ENCODE measurements around the gene GLB1L3.
"Not testable (repeated sequence)": the region's sequence is repeated elsewhere in the genome, so short reads cannot be mapped to it uniquely, and the experiment has no call there.

GLB1L3 gene

DNA sequence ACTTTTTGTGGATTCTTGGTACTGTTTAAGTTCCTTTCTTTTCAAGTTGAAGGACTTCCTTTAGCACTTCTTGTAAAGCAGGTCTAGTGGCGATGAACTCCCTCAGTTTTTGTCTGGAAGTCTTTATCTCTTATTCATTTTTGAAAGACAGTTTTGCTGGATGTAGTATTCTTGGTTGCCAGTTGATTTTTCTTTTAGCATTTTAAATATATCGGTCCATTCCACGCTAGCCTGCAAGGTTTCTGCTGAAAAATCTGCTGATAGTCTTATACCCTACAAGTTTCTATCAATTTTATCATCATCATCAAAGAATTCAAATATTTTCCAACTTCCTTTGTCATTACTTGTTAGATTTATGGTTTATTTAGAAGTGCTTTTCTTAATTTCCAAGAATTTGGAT, 40.9 kb downstream of the GLB1L3 start:
- no peak for DNase-seq

- not testable (repeated sequence) for DNase-seq
Observed at GRCh38 chr11:134321373-134321772, 45.2 kb downstream of the GLB1L3 start.

GRCh38 chr11:134322553-134322952, 46.4 kb downstream of the GLB1L3 start:
- DNase-seq = no peak

GRCh38 chr11:134328433-134328832, 52.3 kb downstream of the GLB1L3 start:
- DNase-seq = no peak

DNA sequence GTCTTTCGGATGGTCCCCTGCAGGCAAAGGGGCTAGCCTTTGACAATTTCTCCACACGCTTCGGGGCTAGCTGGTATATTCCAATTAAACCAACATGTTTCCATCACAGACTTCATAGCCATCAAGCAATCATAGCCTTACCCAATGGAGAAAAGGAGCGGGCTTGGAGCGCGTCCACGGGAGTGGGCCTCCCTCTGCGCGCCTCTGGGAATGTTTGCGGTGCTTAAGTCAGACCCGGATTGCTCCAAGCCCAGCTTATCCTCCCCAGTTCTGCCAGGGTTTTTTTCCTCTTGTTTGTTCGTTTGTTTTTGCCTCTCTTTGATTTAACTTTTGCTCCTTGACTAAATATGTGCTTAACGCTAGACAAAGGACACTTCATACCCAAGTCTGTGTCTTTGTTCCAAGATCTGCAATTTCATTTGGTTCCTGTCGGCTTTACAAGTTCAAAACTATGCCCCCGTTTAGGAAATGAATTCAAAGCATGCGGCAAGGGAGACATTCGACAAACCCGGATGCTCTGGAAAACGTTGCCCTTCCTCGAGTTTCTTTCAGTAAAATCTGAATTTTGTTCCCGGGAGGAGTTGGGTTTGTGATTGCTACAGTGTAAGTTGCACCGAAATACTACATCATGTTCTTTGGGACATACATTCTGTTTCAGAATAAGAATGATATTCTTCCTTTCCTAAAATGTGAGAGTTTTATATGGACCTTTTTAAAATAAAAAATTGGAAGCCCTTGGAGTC, 54.6 kb downstream of the GLB1L3 start:
- DNase-seq = no peak

DNA sequence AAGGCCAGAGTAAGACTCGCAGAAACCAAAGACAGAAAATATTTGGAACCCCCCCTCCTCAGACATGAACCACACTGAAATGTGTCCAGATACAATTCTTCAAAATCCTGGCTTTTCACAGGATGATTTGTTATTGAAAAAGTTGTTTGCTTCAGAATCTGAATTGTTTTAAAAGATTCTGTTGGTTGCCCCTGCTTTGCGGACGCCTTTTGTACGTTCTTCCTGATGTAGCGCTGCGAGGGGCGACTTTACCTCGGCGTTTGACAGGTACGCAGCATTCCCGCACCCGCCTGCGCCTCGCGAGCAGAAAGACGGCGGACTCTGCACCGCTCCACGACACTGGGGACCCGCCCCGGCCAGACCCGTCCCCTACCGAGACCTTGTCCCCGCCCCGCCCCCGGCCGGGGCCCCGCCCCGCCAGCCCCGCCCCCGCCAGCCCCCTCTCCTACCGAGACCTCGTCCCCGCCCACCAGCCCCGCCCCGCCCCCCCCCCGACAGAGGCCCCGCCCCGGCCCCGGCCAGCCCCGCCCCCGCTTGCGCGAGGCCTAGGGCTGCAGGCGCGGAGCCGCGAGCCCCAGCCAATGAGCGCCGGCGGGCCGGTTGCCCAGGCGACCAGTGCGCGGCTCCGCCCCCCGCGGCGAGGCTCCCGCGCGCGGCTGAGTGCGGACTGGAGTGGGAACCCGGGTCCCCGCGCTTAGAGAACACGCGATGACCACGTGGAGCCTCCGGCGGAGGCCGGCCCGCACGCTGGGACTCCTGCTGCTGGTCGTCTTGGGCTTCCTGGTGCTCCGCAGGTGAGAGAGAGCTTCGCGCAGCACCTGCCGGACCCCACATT, 55.4 kb downstream of the GLB1L3 start, which contains the start of gene GLB1L2:
Gene GLB1L2 (plus strand): TSS at position 635 of the 835 bp plus-strand sequence. CDS start 74 bp downstream, at position 709.
- DNase-seq = no peak

DNA sequence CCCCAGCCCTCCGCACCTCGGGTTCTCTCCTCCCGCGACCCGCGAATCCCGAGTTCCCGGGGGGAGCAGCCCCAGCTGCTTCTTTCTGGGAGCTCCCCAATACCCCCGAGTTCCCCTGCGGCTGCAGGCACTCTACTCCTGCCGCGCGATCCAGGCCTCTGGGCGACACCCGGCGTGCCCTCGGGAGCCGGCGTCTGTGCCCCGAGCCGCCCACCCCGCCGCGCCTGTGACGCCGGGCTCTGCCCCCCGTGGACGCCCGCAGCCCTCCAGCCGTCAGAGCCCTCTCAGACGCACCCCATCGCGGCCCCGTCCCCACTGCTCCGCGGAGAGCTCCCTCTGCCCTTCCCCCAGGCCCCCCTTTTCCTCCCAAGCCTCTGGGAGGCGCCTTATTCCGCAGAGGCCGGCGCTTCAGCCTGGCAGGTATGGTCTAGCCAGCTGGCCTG, 56.0 kb downstream of the GLB1L3 start:
- DNase-seq = no peak

DNA sequence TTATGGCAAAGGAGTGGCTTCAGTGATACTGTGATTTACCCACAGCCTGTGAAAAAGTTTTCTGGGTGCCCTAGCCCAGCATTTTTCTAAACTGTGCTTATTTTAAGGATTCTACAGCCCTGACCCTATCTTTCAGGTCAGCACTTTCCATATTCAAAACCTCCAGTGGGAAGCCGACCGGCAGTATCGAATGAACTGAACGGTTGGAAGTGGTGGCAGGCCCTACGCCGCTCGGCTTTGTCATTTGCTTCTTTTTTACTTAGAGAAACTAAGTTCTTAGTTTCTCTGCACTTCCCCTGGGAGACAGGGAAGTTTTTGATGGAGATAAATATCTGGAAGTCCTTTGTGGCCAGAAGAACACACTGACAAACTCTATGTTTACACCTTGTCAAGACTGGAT, 56.6 kb downstream of the GLB1L3 start:
- DNase-seq = no peak

- no peak for DNase-seq
Observed at GRCh38 chr11:134333312-134333711, 57.1 kb downstream of the GLB1L3 start.

- DNase-seq = no peak
Observed at GRCh38 chr11:134333946-134334345, 57.8 kb downstream of the GLB1L3 start.

GRCh38 chr11:134334796-134335571, 58.8 kb downstream of the GLB1L3 start:
- no peak for DNase-seq

DNA sequence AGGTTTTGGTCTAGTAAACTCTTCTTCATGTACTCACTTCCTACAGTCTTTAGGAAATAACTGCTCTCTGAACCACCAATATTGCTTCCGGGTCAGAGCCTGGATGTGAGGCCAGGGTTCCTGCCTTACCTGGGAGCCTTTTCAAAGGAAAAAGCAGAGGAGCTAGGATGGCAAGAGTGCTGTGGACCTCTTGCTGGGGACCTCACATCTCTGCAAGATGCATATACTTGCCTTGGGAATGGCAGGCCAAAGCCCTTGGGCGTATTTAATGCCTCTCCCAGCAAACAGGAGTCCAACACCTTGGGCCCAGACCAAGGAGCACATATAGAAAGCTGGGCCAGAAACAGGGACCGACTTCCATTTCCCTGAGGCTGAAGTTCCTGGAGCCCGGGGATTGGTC, 60.9 kb downstream of the GLB1L3 start:
- no peak for DNase-seq

- no peak for DNase-seq
Observed at GRCh38 chr11:134338068-134338467, 61.9 kb downstream of the GLB1L3 start.

- no peak for DNase-seq
Observed at GRCh38 chr11:134338654-134339053, 62.5 kb downstream of the GLB1L3 start.

DNA sequence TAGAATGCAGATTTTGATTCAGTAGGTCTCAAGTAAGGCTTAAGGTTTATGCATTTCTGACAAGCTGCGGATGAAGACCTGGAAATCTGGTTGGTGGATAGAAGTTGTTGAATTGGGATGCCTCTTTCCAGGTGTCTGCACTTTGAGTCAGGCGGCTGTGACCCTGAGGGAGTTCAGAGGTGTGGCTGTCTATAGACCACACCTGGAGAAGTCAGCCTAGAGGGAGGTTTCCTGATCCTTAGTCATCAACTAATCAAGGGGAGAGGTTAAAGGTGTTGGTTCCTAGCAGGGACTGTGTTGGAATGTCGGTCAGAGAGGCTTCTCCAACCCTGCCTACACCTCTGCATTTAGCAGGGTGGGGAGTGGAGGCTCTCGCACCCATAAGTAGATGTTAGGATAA, 63.6 kb downstream of the GLB1L3 start:
- no peak for DNase-seq

DNA sequence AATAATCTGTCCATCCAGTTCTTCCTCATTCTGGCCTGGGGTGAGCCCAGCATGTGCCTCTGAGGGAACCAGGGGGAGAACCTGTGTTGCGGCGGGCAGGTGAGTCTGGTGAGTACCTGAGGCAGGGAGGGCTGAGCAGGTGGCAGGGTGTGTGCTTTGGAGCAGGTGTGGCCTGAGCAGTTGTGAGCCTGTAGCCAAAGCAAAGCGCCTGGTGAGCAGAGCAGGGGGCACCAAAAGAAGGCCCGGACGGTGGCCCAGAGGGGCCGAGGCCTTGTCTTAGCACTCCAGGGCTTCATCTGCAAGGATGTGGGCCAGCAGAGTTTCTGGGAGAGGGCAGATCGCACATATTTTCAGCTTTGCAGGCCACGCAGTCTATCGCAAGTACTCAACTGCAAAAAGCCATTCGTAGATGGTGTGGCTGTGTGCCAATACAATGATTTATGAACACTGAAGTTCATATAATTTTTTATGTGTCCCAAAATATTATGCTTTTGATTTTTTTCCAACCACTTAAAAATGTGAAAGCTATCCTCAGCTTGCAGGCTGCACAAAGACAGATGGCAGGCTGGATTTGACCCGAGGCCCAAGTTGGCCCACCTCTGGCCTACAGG, 64.3 kb downstream of the GLB1L3 start:
- no peak for DNase-seq

DNA sequence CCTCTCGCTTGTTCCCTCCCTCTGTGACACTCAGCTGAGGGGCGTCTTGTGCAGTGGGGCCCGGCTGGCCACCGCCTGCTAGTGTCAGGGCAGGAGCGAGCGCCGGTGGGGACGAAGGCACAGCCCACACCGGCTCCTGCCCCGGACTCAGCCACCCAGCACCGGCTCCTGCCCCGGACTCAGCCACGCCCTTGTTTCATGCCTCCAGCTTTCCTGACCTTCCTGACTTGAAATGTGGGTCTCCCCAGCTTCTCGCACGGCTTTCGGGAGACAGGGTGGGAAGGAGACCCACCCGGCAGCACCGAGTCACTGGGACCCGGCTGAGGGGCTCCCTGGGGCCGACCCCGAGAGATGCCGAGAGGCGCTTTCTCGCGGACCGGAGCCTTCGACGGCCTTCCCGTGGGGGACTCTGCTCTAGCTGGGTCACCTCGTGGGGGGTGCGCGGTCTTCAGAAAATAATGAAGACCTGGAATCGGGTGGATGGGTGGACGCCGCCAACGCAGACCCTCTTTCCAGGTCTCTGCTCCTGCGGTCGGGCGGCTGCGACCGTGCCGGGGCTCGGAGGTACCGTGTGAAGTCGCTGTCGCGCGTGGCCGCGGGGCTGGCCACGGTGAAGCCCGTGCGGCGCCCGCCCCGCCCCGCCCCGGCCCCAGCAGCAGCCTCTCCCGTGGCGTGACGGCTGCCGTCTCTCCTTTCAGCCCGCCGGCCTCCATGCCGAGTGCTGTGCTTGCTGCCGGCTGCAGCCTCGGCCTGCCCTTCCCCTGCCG, 65.8 kb downstream of the GLB1L3 start:
- no peak for DNase-seq

- DNase-seq = no peak
Observed at GRCh38 chr11:134342572-134343340, 66.6 kb downstream of the GLB1L3 start.

DNA sequence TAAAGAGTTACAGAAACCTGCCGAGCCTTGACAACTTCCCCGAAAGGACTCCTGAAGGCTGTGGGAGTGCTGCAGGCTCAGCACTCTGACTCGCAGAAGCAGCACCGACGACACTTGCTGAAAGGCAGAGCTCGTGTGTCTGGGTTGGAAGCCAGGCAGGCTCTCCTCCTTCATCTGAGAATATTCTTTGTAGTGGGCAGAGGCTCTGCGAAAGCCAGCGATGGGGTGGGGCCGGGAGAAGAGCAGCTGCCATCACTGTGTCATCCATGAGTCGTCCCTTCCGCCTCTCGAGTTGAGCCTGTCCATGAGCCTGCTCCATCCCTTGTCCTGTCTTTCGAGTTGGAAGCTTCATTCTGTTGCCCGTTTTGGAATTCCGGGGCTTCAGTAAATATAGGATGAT, 67.5 kb downstream of the GLB1L3 start:
- no peak for DNase-seq

DNA sequence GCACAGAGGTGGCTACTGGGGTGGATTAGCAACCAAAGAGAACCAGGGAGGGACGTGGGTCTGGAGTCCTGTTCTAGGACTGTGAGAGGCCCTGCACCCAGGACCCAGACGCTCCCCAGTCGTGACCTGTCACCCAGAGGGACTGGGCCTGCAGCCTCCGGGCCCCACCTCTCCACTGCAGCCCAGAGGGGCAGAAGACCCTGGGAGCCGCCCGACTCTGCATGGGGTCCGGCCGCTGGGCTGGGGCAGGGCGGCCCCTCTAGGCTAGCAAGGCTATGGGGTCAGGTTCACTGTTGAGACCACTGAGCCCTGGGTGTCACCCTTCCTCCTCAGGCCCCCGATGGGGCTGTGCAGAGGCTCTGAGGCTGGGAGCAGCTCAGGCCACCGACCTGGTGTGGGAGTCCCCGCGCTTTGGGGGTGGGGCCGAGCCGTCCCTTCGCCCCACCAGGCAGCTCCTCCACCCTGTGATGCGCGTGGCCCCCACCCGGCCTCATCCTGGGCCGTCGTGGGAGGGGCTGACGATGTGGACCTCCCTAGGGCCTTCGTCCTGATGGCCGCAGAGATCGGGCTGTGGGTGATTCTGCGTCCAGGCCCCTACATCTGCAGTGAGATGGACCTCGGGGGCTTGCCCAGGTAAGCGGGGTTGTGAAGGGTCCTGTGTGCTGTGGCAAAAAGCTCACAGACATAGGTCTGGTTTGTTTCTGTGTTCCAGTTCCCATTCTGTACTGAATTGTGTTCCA, 68.5 kb downstream of the GLB1L3 start:
- DNase-seq = not testable (repeated sequence)

GRCh38 chr11:134345237-134345550, 69.0 kb downstream of the GLB1L3 start:
- no peak for DNase-seq

All from kidney glomerular epithelial cell (primary cell).